ENCODE measurements around the gene MOB1A. TPM values are rescaled to one million over a fixed set of nuclear protein-coding genes. Genes with fewer than 3 reads are reported as not detected.

MOB1A gene
- total RNA-seq, 1 donor from 2014 or later, result 56.8 TPM

- Histone ChIP-seq H3K27ac (peak overlapping the region; percentile 67 to 77), H3K36me3 (peaks cover 12 to 39% of the 10 kb centered on the region in 2 donors), H3K27me3 (no peaks in the 10 kb centered on the region), H3K4me1 (peaks cover 30 to 72% of the 10 kb centered on the region in 2 donors), H3K4me3 (no peak overlapping the region), H3K9me3 (no peaks in the 10 kb centered on the region)
- no peak for DNase-seq (ENCODE audit: low spot score in 2 of 2)
- no peak for TF ChIP-seq CTCF (IDR thresholded peaks at IDR 0.05)
- intact Hi-C loops (cut with DNase I), result no loop called here
Observed at GRCh38 chr2:74204436-74204835, 25.8 kb upstream of the MOB1A start.

DNA sequence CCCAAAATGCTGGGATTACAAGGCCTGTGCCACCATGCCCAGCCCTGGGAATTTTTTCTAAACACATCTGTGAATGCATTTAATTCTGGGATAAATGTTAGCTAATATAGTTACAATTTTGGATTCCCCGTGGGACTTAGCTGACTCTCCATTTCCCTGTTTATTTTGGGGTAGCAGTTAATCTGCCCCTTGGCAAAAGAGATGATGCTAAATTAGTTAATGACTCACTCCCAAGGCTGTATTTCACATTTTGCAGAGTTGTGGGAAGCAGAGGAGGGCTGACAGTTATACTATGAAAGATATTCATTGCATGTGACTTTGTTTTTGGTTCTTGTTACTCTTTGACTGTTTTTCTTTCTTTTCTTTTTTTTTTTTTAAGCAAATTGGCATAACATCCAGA, 22.9 kb upstream of the MOB1A start:
- no peaks in the 10 kb centered on the region for H3K27me3 ChIP-seq
- TF ChIP-seq CTCF (IDR thresholded peaks at IDR 0.05), result no peak
- H3K36me3 ChIP-seq, result peaks cover 3 to 11% of the 10 kb centered on the region in 2 donors
- peak in 1 of 2 donors; percentile 73 for DNase-seq (ENCODE audit: low spot score in 2 of 2)
- H3K9me3 ChIP-seq, result no peaks in the 10 kb centered on the region
- H3K4me3 ChIP-seq, result peak overlapping the region in 1 of 2 donors; percentile 90
- H3K27ac ChIP-seq, result peak overlapping the region; percentile 97 to 98
- intact Hi-C loops (cut with DNase I), result no loop called here
- H3K4me1 ChIP-seq, result peaks cover 27 to 51% of the 10 kb centered on the region in 2 donors

- DNase-seq (ENCODE audit: low spot score in 2 of 2), result no peak
- peak overlapping the region; percentile 82 to 90 for H3K4me3 ChIP-seq
- no peak for TF ChIP-seq CTCF (IDR thresholded peaks at IDR 0.05)
- peaks cover 27 to 47% of the 10 kb centered on the region in 2 donors for H3K4me1 ChIP-seq
- intact Hi-C loops (cut with DNase I), result no loop called here
- H3K36me3 ChIP-seq, result peaks cover 3 to 9% of the 10 kb centered on the region in 2 donors
- H3K27me3 ChIP-seq, result no peaks in the 10 kb centered on the region
- peak overlapping the region; percentile 97 to 98 for H3K27ac ChIP-seq
- H3K9me3 ChIP-seq, result no peaks in the 10 kb centered on the region
Observed at GRCh38 chr2:74201196-74201595, 22.5 kb upstream of the MOB1A start.

DNA sequence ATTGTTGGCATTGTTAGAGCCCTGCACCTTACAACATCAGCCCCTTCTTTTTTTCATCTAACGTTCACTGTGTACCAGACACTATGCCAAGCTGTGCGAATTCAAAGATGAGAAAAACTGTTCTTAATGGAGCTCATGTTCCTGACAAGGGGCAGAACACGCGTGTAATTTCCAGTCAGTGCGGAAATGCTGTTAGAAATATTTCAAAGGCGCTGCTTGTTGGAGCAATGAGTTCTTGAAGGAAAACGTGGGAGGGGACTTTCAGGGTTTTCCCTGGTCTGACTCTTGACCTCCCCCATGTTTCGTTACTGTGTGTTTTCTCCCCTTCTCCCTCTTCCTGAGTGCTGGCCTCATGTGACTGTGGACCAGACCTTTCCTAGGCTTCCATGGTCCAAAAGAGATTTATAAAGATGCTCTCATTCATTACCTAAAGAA, 21.2 kb upstream of the MOB1A start:
- intact Hi-C loops (cut with DNase I), result loop anchor here (5.0 kb wide), 2 partner anchors 62 to 268 kb away; no protein-coding TSS in a partner anchor
- peaks cover 26 to 35% of the 10 kb centered on the region in 2 donors for H3K4me1 ChIP-seq
- peak overlapping the region; percentile 97 to 98 for H3K27ac ChIP-seq
- no peak for TF ChIP-seq CTCF (IDR thresholded peaks at IDR 0.05)
- H3K9me3 ChIP-seq, result no peaks in the 10 kb centered on the region
- peak in 1 of 2 donors; percentile 76 for DNase-seq (ENCODE audit: low spot score in 2 of 2)
- no peaks in the 10 kb centered on the region for H3K27me3 ChIP-seq
- H3K36me3 ChIP-seq, result peaks cover 0 to 9% of the 10 kb centered on the region in 2 donors
- peak overlapping the region; percentile 82 to 90 for H3K4me3 ChIP-seq

- Histone ChIP-seq H3K9me3 (no peaks in the 10 kb centered on the region), H3K36me3 (peaks cover 0 to 5% of the 10 kb centered on the region in 2 donors), H3K27ac (peak overlapping the region; percentile 97 to 98), H3K4me1 (peaks cover 21 to 29% of the 10 kb centered on the region in 2 donors), H3K27me3 (no peaks in the 10 kb centered on the region), H3K4me3 (peak overlapping the region; percentile 82 to 90)
- TF ChIP-seq CTCF (IDR thresholded peaks at IDR 0.05), result no peak
- intact Hi-C loops (cut with DNase I), result loop anchor here (5.0 kb wide), 2 partner anchors 63 to 267 kb away; no protein-coding TSS in a partner anchor
- no peak for DNase-seq (ENCODE audit: low spot score in 2 of 2)
Observed at GRCh38 chr2:74199275-74199701, 20.6 kb upstream of the MOB1A start.
